ENCODE results near the gene NQO2. TPM values are rescaled to one million over a fixed set of nuclear protein-coding genes. Genes with fewer than 3 reads are reported as not detected.

NQO2 gene
- total RNA-seq, 1 experiment from 2014 or later, result 82.9 TPM

DNA sequence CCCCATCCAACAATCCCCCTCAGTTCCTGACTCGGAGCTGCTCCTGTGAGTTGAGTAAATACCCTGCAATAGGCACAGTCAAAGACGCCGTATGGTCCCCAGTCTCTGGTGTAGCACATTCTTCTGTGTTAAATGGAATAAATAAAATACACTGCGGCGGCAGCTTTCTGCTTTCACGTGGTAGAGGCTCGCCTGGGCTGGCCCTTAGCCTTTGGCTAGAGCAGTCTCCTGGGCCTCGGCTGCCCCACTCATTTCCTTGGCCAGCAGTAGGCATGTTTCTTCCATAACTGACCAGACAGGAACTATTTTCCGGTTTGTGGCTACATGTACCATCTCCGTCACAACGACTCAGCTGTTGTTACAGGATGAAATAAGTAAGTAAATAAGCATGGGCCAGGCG, 49.0 kb upstream of the NQO2 start (continued):
- TF ChIP-seq REST (IDR thresholded peaks at IDR 0.05; ENCODE audit: low read depth) (no peak), POLR2AphosphoS5 (IDR thresholded peaks at IDR 0.05; ENCODE audit: low read depth, low read length) (no peak), CBX3 (IDR thresholded peaks at IDR 0.05; ENCODE audit: low read depth) (no peak), EZH2phosphoT487 (IDR thresholded peaks at IDR 0.05; ENCODE audit: borderline replicate concordance) (no peak), CEBPB (IDR thresholded peaks at IDR 0.05; ENCODE audit: low read depth) (no peak), FOSL1 (IDR thresholded peaks at IDR 0.05; ENCODE audit: low read depth) (no peak), RAD21 (IDR thresholded peaks at IDR 0.05; ENCODE audit: low read depth) (no peak), TCF7L2 (IDR thresholded peaks at IDR 0.05; ENCODE audit: borderline replicate concordance, extremely low read depth, insufficient read depth, insufficient read length) (no peak), YY1 (IDR thresholded peaks at IDR 0.05; ENCODE audit: extremely low read depth, insufficient replicate concordance, low read depth, low read length) (no peak)
- TF ChIP-seq, protein P1, sequence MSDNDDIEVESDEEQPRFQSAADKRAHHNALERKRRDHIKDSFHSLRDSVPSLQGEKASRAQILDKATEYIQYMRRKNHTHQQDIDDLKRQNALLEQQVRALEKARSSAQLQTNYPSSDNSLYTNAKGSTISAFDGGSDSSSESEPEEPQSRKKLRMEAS (IDR thresholded peaks at IDR 0.05), result no peak

DNA sequence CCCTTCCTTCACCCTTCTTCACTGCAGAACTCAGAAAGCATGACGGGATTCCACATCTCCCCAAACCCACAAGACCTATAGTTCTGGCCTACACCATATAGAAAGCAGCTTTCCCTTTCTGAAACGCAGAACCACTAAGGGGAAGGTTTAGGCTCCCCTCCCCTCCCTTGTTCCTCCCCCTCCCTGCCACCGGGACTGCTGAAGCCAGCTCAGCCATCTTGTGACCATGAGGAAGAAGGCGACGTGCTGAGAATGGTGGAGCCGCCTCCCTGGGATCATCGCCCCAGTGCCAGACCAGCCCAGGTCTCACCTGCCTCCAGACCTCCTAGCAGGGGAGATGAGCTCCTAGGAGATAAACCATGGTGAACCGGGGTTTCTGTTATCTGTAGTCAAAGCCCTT, 48.0 kb upstream of the NQO2 start:
- Histone ChIP-seq H3K4me3 (replicated peaks in 1 of 2; ENCODE audit: low read depth in 1 of 2, low read length in 2 of 2) (no peak overlapping the region), H3K27me3 (ENCODE audit: insufficient read depth, low read length) (no peaks in the 10 kb centered on the region), H3K4me1 (ENCODE audit: control insufficient read depth in 1 of 2, insufficient read depth in 2 of 2, low read length in 2 of 2) (peaks cover 10 to 18% of the 10 kb centered on the region in 2 experiments), H3K27ac (ENCODE audit: low read depth, low read length) (no peak overlapping the region), H3K9ac (ENCODE audit: low read length) (no peak overlapping the region), H2AFZ (ENCODE audit: low read depth, low read length, poor library complexity, severe bottlenecking) (no peak overlapping the region), H4K20me1 (ENCODE audit: insufficient read depth) (no peaks in the 10 kb centered on the region), H3K79me2 (ENCODE audit: insufficient read depth, low read length) (no peaks in the 10 kb centered on the region), H3K36me3 (ENCODE audit: control insufficient read depth in 1 of 2, insufficient read depth in 2 of 2, low read length in 2 of 2) (peaks cover 5 to 17% of the 10 kb centered on the region in 2 experiments; a peak in 3 of 4 replicates), H3K4me2 (ENCODE audit: low read length) (no peak overlapping the region), H3K9me2 (ENCODE audit: insufficient read depth) (no peaks in the 10 kb centered on the region), H3K9me3 (ENCODE audit: control insufficient read depth in 1 of 2, insufficient read depth in 1 of 2, low read depth in 1 of 2, low read length in 2 of 2) (no peaks in the 10 kb centered on the region)
- ATAC-seq, result no peak
- no TSS peak for BruUV-seq (replicated peaks)
- ChIA-PET CTCF (interaction anchor here (1.1 to 4.2 kb wide), 29 partner anchors 9 to 161 kb away, joined by 3 to 58 read pairs (median 8); partner anchors contain the start of genes NQO2, SERPINB1 and SERPINB6), POLR2A (interaction anchor here (0.8 to 1.9 kb wide), 4 partner anchors 35 to 161 kb away, joined by 3 to 14 read pairs (median 7); partner anchors contain the start of gene SERPINB1), RAD21 (ENCODE audit: low non-redundant PET in 1 of 2, low total read pairs in 2 of 2, uncharacterized antibody in 2 of 2, unreplicated experiment in 2 of 2) (interaction anchor here (0.6 to 1.6 kb wide), 3 partner anchors 36 to 106 kb away, joined by 3 to 14 read pairs (median 4); no protein-coding TSS in a partner anchor)
- intact Hi-C loops (cut with micrococcal nuclease), result loop anchor here (1.0 kb wide), 2 partner anchors 21 to 38 kb away; no protein-coding TSS in a partner anchor
- no peak for DNase-seq (ENCODE audit: low read depth, low spot score)
- TF ChIP-seq TCF7L2 (IDR thresholded peaks at IDR 0.05; ENCODE audit: borderline replicate concordance, extremely low read depth, insufficient read depth, insufficient read length), result no peak
- TF ChIP-seq EZH2phosphoT487 (IDR thresholded peaks at IDR 0.05; ENCODE audit: borderline replicate concordance), result no peak
- TF ChIP-seq CEBPB (IDR thresholded peaks at IDR 0.05; ENCODE audit: low read depth), result no peak
- no peak for TF ChIP-seq ZFX (IDR thresholded peaks at IDR 0.05)
- TF ChIP-seq, protein P1 (IDR thresholded peaks at IDR 0.05), result no peak
- TF ChIP-seq ZBTB33 (IDR thresholded peaks at IDR 0.05; ENCODE audit: extremely low read depth, insufficient replicate concordance, low read length), result no peak
